Endothelial cell (in vitro differentiated cells): ENCODE measurements around the gene MGRN1. TPM values are rescaled to one million over a fixed set of nuclear protein-coding genes. Genes with fewer than 3 reads are reported as not detected.

Experiments used
- DNase-seq: peaks from one replicate; pipeline ENCODE4 v3.0.0; 2021; ENCODE audit warnings: low spot score
- H3K27ac Mint-ChIP-seq: one replicate; pipeline ENCODE4 v1.8.0; 2021; ENCODE audit warnings: mixed read lengths, inconsistent platforms; ENCODE audit not compliant: unreplicated experiment
- H3K27me3 Mint-ChIP-seq: one replicate; pipeline ENCODE4 v1.8.0; 2021; ENCODE audit warnings: mild to moderate bottlenecking, moderate library complexity, mixed read lengths, inconsistent platforms; ENCODE audit not compliant: unreplicated experiment
- H3K36me3 Mint-ChIP-seq: one replicate; pipeline ENCODE4 v1.8.0; 2021; ENCODE audit warnings: mild to moderate bottlenecking, low read depth, mixed read lengths, inconsistent platforms; ENCODE audit not compliant: unreplicated experiment
- H3K4me1 Mint-ChIP-seq: one replicate; pipeline ENCODE4 v1.8.0; 2021; ENCODE audit warnings: mild to moderate bottlenecking, mixed read lengths, inconsistent platforms; ENCODE audit not compliant: unreplicated experiment
- H3K4me3 Mint-ChIP-seq: one replicate; pipeline ENCODE4 v1.8.0; 2021; ENCODE audit warnings: mild to moderate bottlenecking, mixed read lengths, inconsistent platforms; ENCODE audit not compliant: unreplicated experiment
- H3K9me3 Mint-ChIP-seq: one replicate; pipeline ENCODE4 v1.8.0; 2021; ENCODE audit warnings: mixed read lengths, inconsistent platforms; ENCODE audit not compliant: unreplicated experiment
- CTCF ChIP-seq: fragments of 200-600 bp; sonication (generic); IDR thresholded peaks from one replicate; pipeline ENCODE4 v1.5.0; 2021; ENCODE audit warnings: antibody characterized with exemption; ENCODE audit not compliant: unreplicated experiment
- total RNA-seq: library from RNA; stranded (reverse); fragmentation: NEBNext Ultra II Directional; extraction: Animal tissue kit (Norgen Biotek cat#: 25700); gene quantifications from one replicate; pipeline ENCODE4 v1.2.1, GENCODE V29; 2021; ENCODE audit not compliant: unreplicated experiment

Gene MGRN1
- total RNA-seq, 1 donor from 2014 or later: 82.5 TPM

- Mint-ChIP-seq H3K9me3 (no peaks in the 10 kb centered on the region), H3K27ac (no peak overlapping the region), H3K27me3 (peaks cover 16% of the 10 kb centered on the region), H3K4me3 (no peak overlapping the region), H3K4me1 (no peaks in the 10 kb centered on the region), H3K36me3 (peaks cover 16% of the 10 kb centered on the region)
- DNase-seq: no peak
- TF ChIP-seq CTCF: no peak
Observed at GRCh38 chr16:4687946-4688673, 63.5 kb downstream of the MGRN1 start.

GRCh38 chr16:4688674-4689045 is 64.0 kb downstream of the MGRN1 start:
- Mint-ChIP-seq H3K4me1 (no peaks in the 10 kb centered on the region), H3K27ac (no peak overlapping the region), H3K36me3 (peaks cover 16% of the 10 kb centered on the region), H3K27me3 (peaks cover 13% of the 10 kb centered on the region), H3K4me3 (no peak overlapping the region), H3K9me3 (no peaks in the 10 kb centered on the region)
- TF ChIP-seq CTCF: no peak
- DNase-seq: no peak

GRCh38 chr16:4689091-4689671 is 64.6 kb downstream of the MGRN1 start:
- H3K36me3 Mint-ChIP-seq: peaks cover 16% of the 10 kb centered on the region
- H3K4me3 Mint-ChIP-seq: no peak overlapping the region
- H3K9me3 Mint-ChIP-seq: no peaks in the 10 kb centered on the region
- no peak for DNase-seq
- H3K4me1 Mint-ChIP-seq: no peaks in the 10 kb centered on the region
- H3K27ac Mint-ChIP-seq: no peak overlapping the region
- no peak for TF ChIP-seq CTCF
- H3K27me3 Mint-ChIP-seq: peaks cover 13% of the 10 kb centered on the region

- DNase-seq: no peak
- Mint-ChIP-seq H3K36me3 (peaks cover 13% of the 10 kb centered on the region), H3K27ac (no peak overlapping the region), H3K4me3 (no peak overlapping the region), H3K9me3 (no peaks in the 10 kb centered on the region), H3K4me1 (no peaks in the 10 kb centered on the region), H3K27me3 (peaks cover 15% of the 10 kb centered on the region)
- no peak for TF ChIP-seq CTCF
Observed at GRCh38 chr16:4689864-4690704, 65.5 kb downstream of the MGRN1 start.
